GM12872 (cell line): ENCODE measurements around the gene NFASC.
A peak's percentile ranks its signal among the peaks of the same experiment; 100 is the strongest.

Source experiments
- TF ChIP-seq, protein P1 (sequence below): IDR thresholded peaks from 3 replicates; pipeline ENCODE4 v1.5.1; 2011; ENCODE audit warnings: low read depth, mild to moderate bottlenecking, low read length, moderate library complexity; ENCODE audit not compliant: insufficient read depth

The NFASC gene

DNA sequence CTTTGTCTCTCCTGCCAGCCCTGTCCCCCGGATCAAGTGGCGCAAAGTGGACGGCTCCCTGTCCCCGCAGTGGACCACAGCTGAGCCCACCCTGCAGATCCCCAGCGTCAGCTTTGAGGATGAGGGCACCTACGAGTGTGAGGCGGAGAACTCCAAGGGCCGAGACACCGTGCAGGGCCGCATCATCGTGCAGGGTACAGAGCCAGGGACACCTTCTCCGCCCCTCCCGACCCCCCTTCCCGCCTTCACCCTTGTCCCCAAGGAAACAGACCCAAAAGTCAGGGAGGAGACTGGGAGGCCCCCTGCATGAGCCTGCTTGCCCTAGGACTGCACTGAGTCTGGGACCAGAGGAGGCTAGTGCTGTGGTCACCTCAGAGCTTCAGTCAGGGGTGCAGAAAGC lies 190.6 kb downstream of the NFASC start:
- TF ChIP-seq, protein P1, sequence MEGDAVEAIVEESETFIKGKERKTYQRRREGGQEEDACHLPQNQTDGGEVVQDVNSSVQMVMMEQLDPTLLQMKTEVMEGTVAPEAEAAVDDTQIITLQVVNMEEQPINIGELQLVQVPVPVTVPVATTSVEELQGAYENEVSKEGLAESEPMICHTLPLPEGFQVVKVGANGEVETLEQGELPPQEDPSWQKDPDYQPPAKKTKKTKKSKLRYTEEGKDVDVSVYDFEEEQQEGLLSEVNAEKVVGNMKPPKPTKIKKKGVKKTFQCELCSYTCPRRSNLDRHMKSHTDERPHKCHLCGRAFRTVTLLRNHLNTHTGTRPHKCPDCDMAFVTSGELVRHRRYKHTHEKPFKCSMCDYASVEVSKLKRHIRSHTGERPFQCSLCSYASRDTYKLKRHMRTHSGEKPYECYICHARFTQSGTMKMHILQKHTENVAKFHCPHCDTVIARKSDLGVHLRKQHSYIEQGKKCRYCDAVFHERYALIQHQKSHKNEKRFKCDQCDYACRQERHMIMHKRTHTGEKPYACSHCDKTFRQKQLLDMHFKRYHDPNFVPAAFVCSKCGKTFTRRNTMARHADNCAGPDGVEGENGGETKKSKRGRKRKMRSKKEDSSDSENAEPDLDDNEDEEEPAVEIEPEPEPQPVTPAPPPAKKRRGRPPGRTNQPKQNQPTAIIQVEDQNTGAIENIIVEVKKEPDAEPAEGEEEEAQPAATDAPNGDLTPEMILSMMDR: no peak

DNA sequence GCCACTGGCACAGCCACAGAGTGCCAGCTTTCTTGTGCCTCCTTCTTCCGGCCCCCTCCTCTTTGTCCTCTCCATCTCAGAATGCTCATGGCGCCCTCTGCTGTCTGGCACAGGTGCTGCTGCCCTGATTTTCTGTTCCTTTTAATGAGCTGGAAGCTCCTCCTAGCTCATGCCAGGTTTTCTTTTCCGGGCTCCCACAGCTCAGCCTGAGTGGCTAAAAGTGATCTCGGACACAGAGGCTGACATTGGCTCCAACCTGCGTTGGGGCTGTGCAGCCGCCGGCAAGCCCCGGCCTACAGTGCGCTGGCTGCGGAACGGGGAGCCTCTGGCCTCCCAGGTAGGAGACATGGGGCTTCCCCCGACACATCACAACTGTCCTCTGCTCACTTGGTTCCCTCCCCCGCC lies 191.0 kb downstream of the NFASC start:
- TF ChIP-seq, protein P1: peak; percentile 90

DNA sequence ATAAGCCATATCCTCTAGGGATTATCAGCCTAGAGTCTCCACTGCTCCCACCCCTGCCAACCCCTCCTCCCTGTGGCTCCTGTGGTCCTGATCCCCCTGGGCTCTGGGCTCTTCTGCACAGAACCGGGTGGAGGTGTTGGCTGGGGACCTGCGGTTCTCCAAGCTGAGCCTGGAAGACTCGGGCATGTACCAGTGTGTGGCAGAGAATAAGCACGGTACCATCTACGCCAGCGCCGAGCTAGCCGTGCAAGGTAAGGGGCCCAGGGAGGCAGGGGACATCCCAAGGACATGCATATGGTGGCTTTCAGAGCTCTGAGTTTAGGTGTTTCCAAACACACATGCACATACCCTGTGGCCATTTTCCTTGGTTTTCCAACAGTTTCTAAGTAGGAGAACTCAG lies 191.7 kb downstream of the NFASC start:
- TF ChIP-seq, protein P1: no peak

DNA sequence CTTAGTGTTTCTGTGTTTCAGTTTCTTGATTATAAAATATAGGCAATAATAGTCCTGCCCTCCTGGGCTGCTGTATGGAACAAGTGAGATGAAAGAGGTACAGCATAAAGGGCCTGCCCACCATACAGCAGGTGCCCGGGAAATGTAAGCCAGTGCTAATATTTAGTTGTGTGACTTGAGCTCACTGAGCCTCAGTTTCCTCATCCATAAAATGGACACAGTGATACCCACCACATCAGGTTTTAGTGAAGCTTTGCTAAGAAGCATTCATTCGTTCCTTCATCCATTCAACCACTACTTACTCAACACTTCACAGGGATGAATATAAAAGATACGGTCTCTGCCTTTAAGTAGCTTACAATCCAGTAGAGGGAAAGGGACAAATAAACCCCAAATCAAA lies 192.2 kb downstream of the NFASC start:
- TF ChIP-seq, protein P1: no peak

DNA sequence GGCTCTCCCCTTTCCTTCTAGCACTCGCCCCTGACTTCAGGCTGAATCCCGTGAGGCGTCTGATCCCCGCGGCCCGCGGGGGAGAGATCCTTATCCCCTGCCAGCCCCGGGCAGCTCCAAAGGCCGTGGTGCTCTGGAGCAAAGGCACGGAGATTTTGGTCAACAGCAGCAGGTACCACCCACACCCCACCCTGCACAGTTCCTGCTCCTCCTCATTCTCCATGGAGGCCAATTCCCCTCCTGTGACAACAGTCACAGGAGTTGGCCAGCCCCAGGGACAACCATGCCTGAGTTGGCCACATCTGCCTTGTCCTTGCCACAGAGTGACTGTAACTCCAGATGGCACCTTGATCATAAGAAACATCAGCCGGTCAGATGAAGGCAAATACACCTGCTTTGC lies 193.6 kb downstream of the NFASC start:
- TF ChIP-seq, protein P1: no peak

DNA sequence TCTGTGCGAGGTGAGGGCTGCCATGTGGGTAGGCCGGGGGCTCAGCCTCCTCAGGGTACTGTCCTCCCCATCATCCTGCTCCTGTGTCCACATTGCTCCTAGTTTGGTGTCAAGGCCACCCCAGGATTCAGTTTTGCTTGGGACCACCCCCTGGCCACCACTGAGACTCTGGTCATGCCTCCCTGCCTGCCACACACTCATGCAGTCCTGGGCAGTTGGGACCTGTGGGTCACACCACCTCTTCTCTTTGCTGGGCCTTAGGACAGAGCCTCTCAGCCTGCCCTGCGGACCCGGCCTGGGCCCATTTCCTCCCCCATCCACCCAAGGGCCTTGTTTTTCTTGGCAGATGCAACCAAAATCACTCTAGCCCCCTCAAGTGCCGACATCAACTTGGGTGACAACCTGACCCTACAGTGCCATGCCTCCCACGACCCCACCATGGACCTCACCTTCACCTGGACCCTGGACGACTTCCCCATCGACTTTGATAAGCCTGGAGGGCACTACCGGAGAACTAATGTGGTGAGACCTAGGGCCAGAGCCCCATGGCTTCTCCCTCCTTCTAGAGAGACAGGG lies 194.2 kb downstream of the NFASC start:
- TF ChIP-seq, protein P1: no peak

DNA sequence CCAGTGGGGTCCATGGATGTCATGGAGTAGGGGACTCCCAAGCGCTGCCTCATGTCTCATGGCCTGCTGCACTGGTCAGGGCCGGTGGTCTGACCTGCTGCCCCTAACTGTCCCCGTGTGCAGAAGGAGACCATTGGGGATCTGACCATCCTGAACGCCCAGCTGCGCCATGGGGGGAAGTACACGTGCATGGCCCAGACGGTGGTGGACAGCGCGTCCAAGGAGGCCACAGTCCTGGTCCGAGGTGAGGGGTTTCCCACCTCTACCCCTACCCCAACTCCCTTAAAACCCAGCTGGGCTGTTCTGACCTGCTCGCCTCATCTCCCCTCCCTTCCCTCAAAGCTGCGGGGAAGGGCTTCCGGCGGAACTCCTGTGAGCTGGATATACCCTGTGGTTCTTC lies 195.0 kb downstream of the NFASC start:
- TF ChIP-seq, protein P1: no peak

DNA sequence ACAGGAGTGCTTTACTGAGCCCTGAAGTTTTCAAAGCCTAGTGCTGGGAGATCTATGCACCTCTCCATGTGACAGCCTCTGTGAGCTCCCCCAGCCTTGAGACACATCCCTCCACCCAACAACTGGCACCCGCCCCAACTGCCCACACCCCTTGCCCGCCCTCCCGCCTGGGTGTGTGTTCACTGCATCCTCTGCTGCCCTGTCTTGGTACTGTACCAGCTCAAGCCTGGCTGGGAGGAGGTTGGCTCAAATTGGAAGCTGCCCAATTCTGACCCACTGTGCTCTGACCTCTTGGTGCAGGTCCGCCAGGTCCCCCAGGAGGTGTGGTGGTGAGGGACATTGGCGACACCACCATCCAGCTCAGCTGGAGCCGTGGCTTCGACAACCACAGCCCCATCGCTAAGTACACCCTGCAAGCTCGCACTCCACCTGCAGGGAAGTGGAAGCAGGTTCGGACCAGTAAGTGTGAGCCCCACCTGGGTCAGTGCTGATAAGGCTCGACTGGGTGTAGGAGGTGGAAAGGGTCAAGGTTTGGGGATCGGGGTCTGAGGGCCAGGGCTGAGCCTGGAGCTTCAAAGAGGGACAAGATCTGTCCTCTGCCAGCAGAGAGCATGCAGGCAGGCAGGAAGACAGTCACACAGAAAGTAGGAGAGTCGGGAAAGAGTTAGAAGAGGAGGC lies 195.6 kb downstream of the NFASC start:
- TF ChIP-seq, protein P1: no peak
